NB4 (cell line): Measurements from ENCODE around the gene HSPA1L.

Source experiments
- DNase-seq: peaks from one replicate; pipeline ENCODE4 v3.0.0; 2010; ENCODE audit warnings: low read depth
- H3K4me3 ChIP-seq: one replicate; pipeline ENCODE4 v1.5.1; 2011; ENCODE audit warnings: mild to moderate bottlenecking, low read depth, low read length, moderate library complexity
- CTCF ChIP-seq: IDR thresholded peaks from one replicate; pipeline ENCODE4 v1.5.1; 2012; ENCODE audit warnings: low read depth, low read length
- MAX ChIP-seq: IDR thresholded peaks from 2 replicates; pipeline ENCODE4 v1.6.1; 2011; ENCODE audit warnings: low read depth, low read length
- MYC ChIP-seq: IDR thresholded peaks from 2 replicates; pipeline ENCODE4 v1.6.1; 2011; ENCODE audit warnings: low read depth, low read length
- POLR2A ChIP-seq: IDR thresholded peaks from 2 replicates; pipeline ENCODE4 v1.6.1; 2011; ENCODE audit warnings: mild to moderate bottlenecking; ENCODE audit not compliant: insufficient read length; ENCODE audit errors: extremely low read depth

Gene HSPA1L

GRCh38 chr6:31768363-31769257 is 46.5 kb downstream of the HSPA1L start:
- no peak for DNase-seq
- TF ChIP-seq MAX (no peak), CTCF (no peak), POLR2A (no peak), MYC (no peak)
- no peak overlapping the region for H3K4me3 ChIP-seq

- DNase-seq: no peak
- H3K4me3 ChIP-seq: no peak overlapping the region
- TF ChIP-seq POLR2A (no peak), CTCF (no peak), MAX (no peak), MYC (no peak)
Observed at GRCh38 chr6:31767096-31767645, 47.9 kb downstream of the HSPA1L start.

- no peak for DNase-seq
- TF ChIP-seq POLR2A (no peak), CTCF (no peak), MYC (no peak), MAX (no peak)
- no peak overlapping the region for H3K4me3 ChIP-seq
Observed at GRCh38 chr6:31765910-31766794, 48.9 kb downstream of the HSPA1L start.

- no peak for TF ChIP-seq MYC
- no peak for TF ChIP-seq MAX
- TF ChIP-seq CTCF: no peak
- no peak for TF ChIP-seq POLR2A
- H3K4me3 ChIP-seq: no peak overlapping the region
- no peak for DNase-seq
Observed at GRCh38 chr6:31765559-31765909, 49.5 kb downstream of the HSPA1L start.

GRCh38 chr6:31764198-31764597 is 50.9 kb downstream of the HSPA1L start:
- TF ChIP-seq POLR2A: no peak
- TF ChIP-seq CTCF: no peak
- TF ChIP-seq MYC: no peak
- TF ChIP-seq MAX: no peak
- no peak overlapping the region for H3K4me3 ChIP-seq
- no peak for DNase-seq
